HCT116 (cell line): ENCODE results near the gene RIMBP2. TPM values are rescaled to one million over a fixed set of nuclear protein-coding genes. Genes with fewer than 3 reads are reported as not detected.
A peak's percentile ranks its signal among the peaks of the same experiment; 100 is the strongest.

Experiments
- ATAC-seq: fragments of 200-7000 bp; cut with Tn5 transposase; 2 replicates; pipeline ENCODE4 v1.9.1; 2020; ENCODE audit warnings: mild to moderate bottlenecking, moderate library complexity
- BruUV-seq: library from RNA; stranded (reverse); fragments of 400-500 nt; replicated peaks from 2 replicates; lab custom pipeline; 2021; lab: Mats Ljungman, UMichigan
- CTCF ChIA-PET: fragments of 300-600 bp; sonication (Branson Sonifier 250); formaldehyde crosslinking; loops from one replicate; lab custom pipeline; 2021; ENCODE audit warnings: antibody characterized with exemption; lab: Charles Lee
- POLR2A ChIA-PET: fragments of 300-600, 350-600 bp; sonication (Branson Sonifier 250); formaldehyde crosslinking; loops from one replicate; lab custom pipeline; 2021; ENCODE audit warnings: antibody characterized with exemption; lab: Charles Lee
- RAD21 ChIA-PET, 2 experiments: fragments of 300-600 bp; sonication (Branson Sonifier 250); formaldehyde crosslinking; loops; one replicate each; lab custom pipeline; 2023; ENCODE audit warnings: low total read pairs in 2 of 2; ENCODE audit not compliant: uncharacterized antibody in 2 of 2, unreplicated experiment in 2 of 2, low non-redundant PET in 1 of 2; lab: Charles Lee
- DNase-seq: peaks from one replicate; pipeline ENCODE4 v3.0.0-alpha.2; 2010; ENCODE audit warnings: low read depth, low spot score
- H2AFZ ChIP-seq: fragments of 200-600 bp; shearing (Covaris generic), sonication (generic); 2 replicates; pipeline ENCODE4 v1.6.1; 2017; ENCODE audit warnings: low read depth, mixed run types, mixed read lengths, antibody characterized with exemption, low read length; ENCODE audit not compliant: poor library complexity, severe bottlenecking
- H3K27ac ChIP-seq: 2 replicates; pipeline ENCODE4 v1.5.1; 2012; ENCODE audit warnings: low read depth, low read length
- H3K27me3 ChIP-seq: fragments of 200-600 bp; sonication (generic); 2 replicates; pipeline ENCODE4 v1.6.1; 2016; ENCODE audit warnings: mixed run types, low read length, mixed read lengths; ENCODE audit not compliant: insufficient read depth
- H3K36me3 ChIP-seq, 2 experiments: fragments of 200-500 bp in 1 of 2; fragments of 200-600 bp in 1 of 2; sonication (Bioruptor generic) in 1 of 2; sonication (generic) in 1 of 2; 2 replicates each; pipeline versions ENCODE4 v1.5.1 to v1.6.1; 2014 to 2016; ENCODE audit warnings: low read length in 2 of 2, inconsistent platforms in 1 of 2, mixed read lengths in 1 of 2, mixed run types in 1 of 2; ENCODE audit not compliant: insufficient read depth in 2 of 2, control insufficient read depth in 1 of 2
- H3K4me1 ChIP-seq, 2 experiments: fragments of 200-600 bp in 1 of 2; sonication (generic) in 1 of 2; 2 replicates each; pipeline versions ENCODE4 v1.5.1 to v1.6.1; 2012 to 2017; ENCODE audit warnings: low read length in 2 of 2, inconsistent platforms in 1 of 2, mild to moderate bottlenecking in 1 of 2, mixed read lengths in 1 of 2, mixed run types in 1 of 2, moderate library complexity in 1 of 2; ENCODE audit not compliant: insufficient read depth in 2 of 2, control insufficient read depth in 1 of 2
- H3K4me2 ChIP-seq: fragments of 200-600 bp; sonication (generic); 2 replicates; pipeline ENCODE4 v1.6.1; 2017; ENCODE audit warnings: mixed run types, low read length, mixed read lengths
- H3K4me3 ChIP-seq, 2 experiments: fragments of 200-600 bp in 1 of 2; sonication (generic) in 1 of 2; replicated peaks in 1 of 2; 2 replicates each; pipeline ENCODE4 v1.5.1; 2011 to 2016; ENCODE audit warnings: low read length in 2 of 2, control low read depth in 1 of 2, low read depth in 1 of 2, mild to moderate bottlenecking in 1 of 2, mixed read lengths in 1 of 2, mixed run types in 1 of 2
- H3K79me2 ChIP-seq: fragments of 200-600 bp; sonication (generic); 2 replicates; pipeline ENCODE4 v1.6.1; 2017; ENCODE audit warnings: mild to moderate bottlenecking, mixed run types, low read length, moderate library complexity, mixed read lengths; ENCODE audit not compliant: insufficient read depth
- H3K9ac ChIP-seq: fragments of 200-600 bp; sonication (generic); 2 replicates; pipeline ENCODE4 v1.6.1; 2016; ENCODE audit warnings: low read length, mixed read lengths
- H3K9me2 ChIP-seq: fragments of 200-600 bp; sonication (generic), shearing (Covaris generic); 2 replicates; pipeline ENCODE4 v1.6.1; 2017; ENCODE audit warnings: mixed run types, mild to moderate bottlenecking, moderate library complexity; ENCODE audit not compliant: insufficient read depth
- H3K9me3 ChIP-seq, 2 experiments: fragments of 200-500 bp in 1 of 2; fragments of 200-600 bp in 1 of 2; sonication (Bioruptor generic) in 1 of 2; sonication (generic) in 1 of 2; 2 replicates each; pipeline ENCODE4 v1.6.1; 2014 to 2017; ENCODE audit warnings: low read length in 2 of 2, mixed read lengths in 2 of 2, inconsistent platforms in 1 of 2, low read depth in 1 of 2, mild to moderate bottlenecking in 1 of 2, mixed run types in 1 of 2, moderate library complexity in 1 of 2; ENCODE audit not compliant: control insufficient read depth in 1 of 2, insufficient read depth in 1 of 2
- H4K20me1 ChIP-seq: fragments of 200-600 bp; sonication (generic), shearing (Covaris generic); 2 replicates; pipeline ENCODE4 v1.6.1; 2017; ENCODE audit warnings: mixed run types, mild to moderate bottlenecking, moderate library complexity; ENCODE audit not compliant: insufficient read depth
- CEBPB ChIP-seq: IDR thresholded peaks from 2 replicates; pipeline ENCODE4 v1.6.1; 2012; ENCODE audit warnings: low read depth
- RAD21 ChIP-seq: IDR thresholded peaks from 2 replicates; pipeline ENCODE4 v1.6.1; 2012; ENCODE audit warnings: low read depth, mild to moderate bottlenecking
- YY1 ChIP-seq: IDR thresholded peaks from 2 replicates; pipeline ENCODE4 v1.6.1; 2011; ENCODE audit warnings: low read length, low read depth, moderate library complexity, mild to moderate bottlenecking; ENCODE audit not compliant: insufficient replicate concordance; ENCODE audit errors: extremely low read depth
- intact Hi-C: fragments of 100-400 bp; cut with micrococcal nuclease; formaldehyde crosslinking; loops from 2 replicates; pipeline ENCODE4 v1.10.0; 2022
- total RNA-seq: library from RNA; stranded (reverse); gene quantifications from one replicate; pipeline ENCODE4 v1.2.1, GENCODE V29; 2021; ENCODE audit not compliant: unreplicated experiment
- TF ChIP-seq, protein P1 (sequence below), 3 experiments: fragments of 200-600 bp in 1 of 3; sonication (generic) in 1 of 3; IDR thresholded peaks in 2 of 3; conservative IDR thresholded peaks in 1 of 3; 2 replicates each; pipeline ENCODE4 v1.5.1; 2012 to 2017; ENCODE audit warnings: low read depth in 2 of 3, low read length in 2 of 3, antibody characterized with exemption in 1 of 3, borderline replicate concordance in 1 of 3, control low read depth in 1 of 3, mild to moderate bottlenecking in 1 of 3, mixed read lengths in 1 of 3, mixed run types in 1 of 3, moderate library complexity in 1 of 3; ENCODE audit not compliant: insufficient read depth in 1 of 3

RIMBP2 gene
- total RNA-seq, 1 experiment from 2014 or later, result not detected

DNA sequence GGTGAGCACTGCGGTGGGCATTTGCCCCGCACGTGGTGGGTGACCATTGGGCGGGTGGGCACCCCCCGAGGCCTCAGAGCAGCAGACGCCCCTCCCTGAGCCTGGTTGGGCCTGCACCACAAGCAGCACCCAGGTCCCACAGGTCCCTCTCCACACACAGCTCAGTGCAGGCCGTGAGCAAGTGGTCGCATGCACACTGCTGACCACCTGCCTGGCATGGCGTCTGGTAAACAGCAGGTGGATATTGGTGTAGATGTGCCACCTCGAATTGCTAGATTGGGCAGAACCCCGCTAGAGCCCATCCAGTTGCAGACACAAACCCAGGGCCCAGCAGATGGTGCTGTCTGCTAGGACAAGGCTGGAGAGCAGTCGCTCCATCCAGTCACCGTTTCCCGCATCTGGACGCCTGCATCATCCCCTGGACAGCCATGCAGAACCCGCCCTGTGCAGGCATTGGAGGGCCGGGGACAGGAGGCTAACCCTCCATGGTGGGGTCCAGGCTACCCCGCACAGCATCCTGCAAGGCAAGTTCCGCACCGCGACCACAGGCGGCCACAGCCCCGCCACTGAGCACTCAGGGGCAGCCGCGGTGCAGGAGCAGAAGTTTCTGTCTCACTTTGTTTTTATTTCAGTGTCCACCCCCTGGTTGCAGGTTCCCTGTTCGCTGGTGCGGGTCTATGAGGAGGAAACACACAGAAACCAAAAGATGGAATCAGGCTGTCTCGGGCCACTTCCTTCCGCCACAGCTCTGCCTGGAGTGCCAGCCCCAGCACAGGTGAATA lies 45.6 kb upstream of the RIMBP2 start:
- H3K9me2 ChIP-seq, result no peaks in the 10 kb centered on the region
- H3K27ac ChIP-seq, result no peak overlapping the region
- BruUV-seq, result no TSS peak
- H2AFZ ChIP-seq, result no peak overlapping the region
- H3K4me1 ChIP-seq, result no peaks in the 10 kb centered on the region
- DNase-seq (peak; percentile 29), ATAC-seq (peak; percentile 72)
- no peak overlapping the region for H3K4me3 ChIP-seq
- TF ChIP-seq RAD21, result peak; percentile 86
- TF ChIP-seq YY1, result no peak
- TF ChIP-seq, protein P1, sequence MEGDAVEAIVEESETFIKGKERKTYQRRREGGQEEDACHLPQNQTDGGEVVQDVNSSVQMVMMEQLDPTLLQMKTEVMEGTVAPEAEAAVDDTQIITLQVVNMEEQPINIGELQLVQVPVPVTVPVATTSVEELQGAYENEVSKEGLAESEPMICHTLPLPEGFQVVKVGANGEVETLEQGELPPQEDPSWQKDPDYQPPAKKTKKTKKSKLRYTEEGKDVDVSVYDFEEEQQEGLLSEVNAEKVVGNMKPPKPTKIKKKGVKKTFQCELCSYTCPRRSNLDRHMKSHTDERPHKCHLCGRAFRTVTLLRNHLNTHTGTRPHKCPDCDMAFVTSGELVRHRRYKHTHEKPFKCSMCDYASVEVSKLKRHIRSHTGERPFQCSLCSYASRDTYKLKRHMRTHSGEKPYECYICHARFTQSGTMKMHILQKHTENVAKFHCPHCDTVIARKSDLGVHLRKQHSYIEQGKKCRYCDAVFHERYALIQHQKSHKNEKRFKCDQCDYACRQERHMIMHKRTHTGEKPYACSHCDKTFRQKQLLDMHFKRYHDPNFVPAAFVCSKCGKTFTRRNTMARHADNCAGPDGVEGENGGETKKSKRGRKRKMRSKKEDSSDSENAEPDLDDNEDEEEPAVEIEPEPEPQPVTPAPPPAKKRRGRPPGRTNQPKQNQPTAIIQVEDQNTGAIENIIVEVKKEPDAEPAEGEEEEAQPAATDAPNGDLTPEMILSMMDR (IDR thresholded peaks at IDR 0.05 in 2 of 3, conservative IDR thresholded peaks at IDR 0.05 in 1 of 3; ENCODE audit: borderline replicate concordance in 1 of 3, insufficient read depth in 1 of 3, low read depth in 2 of 3, low read length in 2 of 3), result peak; percentile 49 to 55 (median 52); a peak in 5 of 6 replicates
- no peak for TF ChIP-seq CEBPB
- H3K4me2 ChIP-seq, result no peak overlapping the region
- H3K27me3 ChIP-seq, result no peaks in the 10 kb centered on the region
- peaks cover 0 to 6% of the 10 kb centered on the region in 2 experiments; a peak in 1 of 4 replicates for H3K9me3 ChIP-seq
- ChIA-PET RAD21 (no interaction called here), POLR2A (no interaction called here), CTCF (no interaction called here)
- H3K9ac ChIP-seq, result no peak overlapping the region
- intact Hi-C loops, result loop anchor here (1.0 to 5.0 kb wide), 4 partner anchors 58 to 1066 kb away; partner anchors contain the start of gene MMP17
- H4K20me1 ChIP-seq, result no peaks in the 10 kb centered on the region
- no peaks in the 10 kb centered on the region for H3K79me2 ChIP-seq
- H3K36me3 ChIP-seq, result no peaks in the 10 kb centered on the region
